Neutrophil (primary cell): Measurements from ENCODE around the gene CPSF3.
A peak's percentile ranks its signal among the peaks of the same experiment; 100 is the strongest.

Experiments used
- H3K27ac ChIP-seq: fragments of 200-600 bp; sonication (generic); 2 replicates; pipeline ENCODE4 v1.5.1; 2016; ENCODE audit warnings: mild to moderate bottlenecking, moderate library complexity
- H3K27me3 ChIP-seq: fragments of 200-600 bp; sonication (generic); 2 replicates; pipeline ENCODE4 v1.6.0; 2016; ENCODE audit warnings: mild to moderate bottlenecking
- H3K36me3 ChIP-seq: fragments of 200-600 bp; sonication (generic); 2 replicates; pipeline ENCODE4 v1.5.1; 2017
- H3K4me1 ChIP-seq, 2 experiments: fragments of 200-600 bp in 1 of 2; sonication (generic) in 1 of 2; 1 replicate in 1 of 2; 2 replicates in 1 of 2; pipeline versions ENCODE4 v1.5.1 to v1.6.1; 2013 to 2016; ENCODE audit warnings: low read depth in 1 of 2, low read length in 1 of 2, mild to moderate bottlenecking in 1 of 2, moderate library complexity in 1 of 2; ENCODE audit not compliant: control insufficient read depth in 1 of 2, insufficient read depth in 1 of 2
- H3K4me3 ChIP-seq, 2 experiments: fragments of 200-600 bp in 1 of 2; sonication (generic) in 1 of 2; 1 replicate in 1 of 2; 2 replicates in 1 of 2; pipeline ENCODE4 v1.5.1; 2013 to 2016; ENCODE audit warnings: low read depth in 1 of 2, low read length in 1 of 2, mild to moderate bottlenecking in 1 of 2, moderate library complexity in 1 of 2
- H3K9me3 ChIP-seq: fragments of 200-600 bp; sonication (generic); 2 replicates; pipeline ENCODE4 v1.5.1; 2016
- CTCF ChIP-seq: fragments of 200-600 bp; sonication (generic); IDR thresholded peaks from 2 replicates; pipeline ENCODE4 v1.5.1; 2016; ENCODE audit warnings: antibody characterized with exemption

Gene CPSF3

DNA sequence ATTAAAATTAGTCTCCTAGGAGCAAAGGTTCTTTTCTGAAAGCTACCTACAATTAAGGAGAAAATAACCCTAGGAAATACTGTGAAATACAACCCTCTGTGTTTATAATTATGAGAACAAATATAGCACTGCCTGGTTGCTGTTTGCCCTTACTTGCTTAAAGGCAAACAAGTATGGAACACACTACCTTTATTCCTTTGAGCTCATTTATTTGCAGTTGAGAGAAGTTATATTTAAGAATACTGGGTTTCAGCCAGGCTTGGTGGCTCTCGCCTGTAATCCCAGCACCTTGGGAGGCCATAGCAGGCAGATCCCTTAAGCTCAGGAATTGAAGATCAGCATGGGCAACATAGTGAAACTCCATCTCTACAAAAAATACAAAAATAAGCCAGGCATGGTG, 27.8 kb downstream of the CPSF3 start:
- H3K4me3 ChIP-seq: no peak overlapping the region
- no peak overlapping the region for H3K27ac ChIP-seq
- H3K27me3 ChIP-seq: no peaks in the 10 kb centered on the region
- no peaks in the 10 kb centered on the region for H3K9me3 ChIP-seq
- H3K4me1 ChIP-seq: no peaks in the 10 kb centered on the region
- no peak for TF ChIP-seq CTCF
- peaks cover 72% of the 10 kb centered on the region for H3K36me3 ChIP-seq

DNA sequence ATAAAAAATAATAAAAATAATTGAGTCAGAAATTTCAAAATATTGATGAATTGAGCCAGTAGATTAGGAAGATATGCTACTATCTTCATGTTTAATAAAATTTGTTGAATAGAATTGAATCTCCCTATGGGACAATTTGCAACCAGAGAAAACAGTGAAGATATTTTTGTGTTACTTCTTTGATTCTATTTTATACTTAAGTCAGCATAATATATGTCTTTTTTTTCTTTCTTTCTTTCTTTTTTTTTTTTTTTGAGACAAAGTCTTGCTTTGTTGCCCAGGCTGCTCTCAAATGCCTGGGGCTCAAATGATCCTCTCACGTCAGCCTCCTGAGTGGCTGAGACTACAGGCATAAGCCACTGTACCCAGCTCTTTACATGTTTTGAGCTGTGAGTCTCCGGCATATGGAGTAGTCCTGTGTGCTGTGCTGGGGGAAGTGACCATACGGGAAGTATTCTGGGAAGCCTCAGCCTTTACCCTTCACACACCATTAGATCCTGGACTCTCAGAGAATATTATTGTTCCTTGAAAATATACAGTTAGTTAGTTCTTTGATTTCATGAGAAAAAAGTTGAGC, 37.1 kb downstream of the CPSF3 start:
- H3K4me1 ChIP-seq: peaks cover 10 to 11% of the 10 kb centered on the region in 2 experiments
- TF ChIP-seq CTCF: no peak
- H3K36me3 ChIP-seq: peaks cover 27% of the 10 kb centered on the region
- H3K4me3 ChIP-seq: no peak overlapping the region
- no peaks in the 10 kb centered on the region for H3K27me3 ChIP-seq
- H3K9me3 ChIP-seq: no peaks in the 10 kb centered on the region
- H3K27ac ChIP-seq: no peak overlapping the region

DNA sequence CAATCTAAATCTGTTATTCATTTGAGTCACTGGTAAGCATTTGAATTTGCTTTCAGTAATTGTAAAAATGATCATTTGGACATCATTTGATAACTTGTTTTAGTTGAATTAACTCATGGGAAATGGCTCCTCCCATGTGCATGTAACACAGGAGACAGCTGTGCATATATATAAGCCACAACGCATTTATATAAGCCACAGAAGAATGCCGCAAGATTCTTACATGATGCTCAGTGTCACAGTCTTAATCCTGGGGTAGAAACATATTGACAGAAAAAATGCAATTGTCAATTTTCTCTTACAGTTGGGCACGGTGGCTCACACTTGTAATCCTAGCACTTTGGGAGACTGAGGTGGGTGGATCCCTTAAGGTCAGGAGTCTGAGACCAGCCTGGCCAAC, 37.6 kb downstream of the CPSF3 start:
- TF ChIP-seq CTCF: no peak
- Histone ChIP-seq H3K36me3 (peaks cover 25% of the 10 kb centered on the region), H3K4me3 (no peak overlapping the region), H3K27me3 (no peaks in the 10 kb centered on the region), H3K9me3 (no peaks in the 10 kb centered on the region), H3K4me1 (peaks cover 10 to 11% of the 10 kb centered on the region in 2 experiments), H3K27ac (no peak overlapping the region)

DNA sequence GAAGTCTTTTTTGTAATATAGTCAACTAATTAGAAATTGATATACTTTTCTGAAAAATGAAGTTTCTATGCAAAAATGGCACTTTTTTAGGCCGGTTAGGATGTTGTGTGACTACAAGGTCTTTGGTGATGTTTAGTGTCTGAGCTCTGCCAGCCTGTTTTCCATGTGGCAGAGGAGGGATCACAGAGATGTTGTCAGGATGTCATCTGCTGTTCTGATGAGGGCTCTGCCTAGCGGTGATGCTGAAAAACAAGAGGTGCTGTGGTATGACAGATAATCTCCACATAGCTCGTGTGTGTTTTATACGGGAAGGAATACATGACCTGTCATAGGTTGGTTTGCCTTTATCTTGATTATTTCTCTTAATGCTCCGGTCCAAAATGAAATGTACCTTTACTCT, 38.9 kb downstream of the CPSF3 start:
- Histone ChIP-seq H3K4me1 (peaks cover 10 to 11% of the 10 kb centered on the region in 2 experiments), H3K27ac (no peak overlapping the region), H3K4me3 (no peak overlapping the region), H3K9me3 (no peaks in the 10 kb centered on the region), H3K27me3 (no peaks in the 10 kb centered on the region), H3K36me3 (peaks cover 22% of the 10 kb centered on the region)
- TF ChIP-seq CTCF: no peak

GRCh38 chr2:9462886-9463697, 39.6 kb downstream of the CPSF3 start:
- H3K27me3 ChIP-seq: no peaks in the 10 kb centered on the region
- no peak for TF ChIP-seq CTCF
- H3K27ac ChIP-seq: peak overlapping the region; percentile 46
- H3K4me1 ChIP-seq: peaks cover 10 to 11% of the 10 kb centered on the region in 2 experiments
- no peaks in the 10 kb centered on the region for H3K9me3 ChIP-seq
- H3K4me3 ChIP-seq: peak overlapping the region in 1 of 2 experiments; percentile 5
- H3K36me3 ChIP-seq: peaks cover 19% of the 10 kb centered on the region
